ENCODE results near the gene TCF4. TPM values are rescaled to one million over a fixed set of nuclear protein-coding genes. Genes with fewer than 3 reads are reported as not detected.

The TCF4 gene
- total RNA-seq, 1 donor from 2014 or later = 77.3 TPM

GRCh38 chr18:55390898-55391297 is 197.1 kb downstream of the TCF4 start:
- Mint-ChIP-seq H3K36me3 (ENCODE audit: unreplicated experiment) (peaks cover 13% of the 10 kb centered on the region), H3K4me1 (ENCODE audit: unreplicated experiment) (no peaks in the 10 kb centered on the region), H3K4me3 (ENCODE audit: unreplicated experiment) (no peak overlapping the region), H3K27ac (ENCODE audit: unreplicated experiment) (no peak overlapping the region), H3K27me3 (ENCODE audit: unreplicated experiment) (no peaks in the 10 kb centered on the region), H3K9me3 (ENCODE audit: unreplicated experiment) (no peaks in the 10 kb centered on the region)
- no peak for DNase-seq (ENCODE audit: extremely low spot score, unreplicated experiment)
- TF ChIP-seq CTCF (IDR thresholded peaks at IDR 0.05) = no peak

- no peak overlapping the region for H3K27ac Mint-ChIP-seq (ENCODE audit: unreplicated experiment)
- peaks cover 9% of the 10 kb centered on the region for H3K9me3 Mint-ChIP-seq (ENCODE audit: unreplicated experiment)
- no peak for TF ChIP-seq CTCF (IDR thresholded peaks at IDR 0.05)
- no peak for DNase-seq (ENCODE audit: extremely low spot score, unreplicated experiment)
- H3K4me3 Mint-ChIP-seq (ENCODE audit: unreplicated experiment) = no peak overlapping the region
- no peaks in the 10 kb centered on the region for H3K27me3 Mint-ChIP-seq (ENCODE audit: unreplicated experiment)
- peaks cover 22% of the 10 kb centered on the region for H3K36me3 Mint-ChIP-seq (ENCODE audit: unreplicated experiment)
- no peaks in the 10 kb centered on the region for H3K4me1 Mint-ChIP-seq (ENCODE audit: unreplicated experiment)
These were observed 200.6 kb downstream of the TCF4 start for GRCh38 chr18:55387139-55387984.

- no peaks in the 10 kb centered on the region for H3K4me1 Mint-ChIP-seq (ENCODE audit: unreplicated experiment)
- H3K27me3 Mint-ChIP-seq (ENCODE audit: unreplicated experiment) = no peaks in the 10 kb centered on the region
- H3K4me3 Mint-ChIP-seq (ENCODE audit: unreplicated experiment) = no peak overlapping the region
- H3K36me3 Mint-ChIP-seq (ENCODE audit: unreplicated experiment) = peaks cover 28% of the 10 kb centered on the region
- H3K9me3 Mint-ChIP-seq (ENCODE audit: unreplicated experiment) = peaks cover 11% of the 10 kb centered on the region
- no peak for TF ChIP-seq CTCF (IDR thresholded peaks at IDR 0.05)
- DNase-seq (ENCODE audit: extremely low spot score, unreplicated experiment) = no peak
- H3K27ac Mint-ChIP-seq (ENCODE audit: unreplicated experiment) = no peak overlapping the region
These were observed 201.4 kb downstream of the TCF4 start for GRCh38 chr18:55386545-55386944.

- DNase-seq (ENCODE audit: extremely low spot score, unreplicated experiment) = no peak
- Mint-ChIP-seq H3K9me3 (ENCODE audit: unreplicated experiment) (peaks cover 12% of the 10 kb centered on the region), H3K4me1 (ENCODE audit: unreplicated experiment) (no peaks in the 10 kb centered on the region), H3K4me3 (ENCODE audit: unreplicated experiment) (no peak overlapping the region), H3K36me3 (ENCODE audit: unreplicated experiment) (peaks cover 28% of the 10 kb centered on the region), H3K27ac (ENCODE audit: unreplicated experiment) (no peak overlapping the region), H3K27me3 (ENCODE audit: unreplicated experiment) (no peaks in the 10 kb centered on the region)
- no peak for TF ChIP-seq CTCF (IDR thresholded peaks at IDR 0.05)
These were observed 202.2 kb downstream of the TCF4 start for GRCh38 chr18:55385770-55386169.

DNA sequence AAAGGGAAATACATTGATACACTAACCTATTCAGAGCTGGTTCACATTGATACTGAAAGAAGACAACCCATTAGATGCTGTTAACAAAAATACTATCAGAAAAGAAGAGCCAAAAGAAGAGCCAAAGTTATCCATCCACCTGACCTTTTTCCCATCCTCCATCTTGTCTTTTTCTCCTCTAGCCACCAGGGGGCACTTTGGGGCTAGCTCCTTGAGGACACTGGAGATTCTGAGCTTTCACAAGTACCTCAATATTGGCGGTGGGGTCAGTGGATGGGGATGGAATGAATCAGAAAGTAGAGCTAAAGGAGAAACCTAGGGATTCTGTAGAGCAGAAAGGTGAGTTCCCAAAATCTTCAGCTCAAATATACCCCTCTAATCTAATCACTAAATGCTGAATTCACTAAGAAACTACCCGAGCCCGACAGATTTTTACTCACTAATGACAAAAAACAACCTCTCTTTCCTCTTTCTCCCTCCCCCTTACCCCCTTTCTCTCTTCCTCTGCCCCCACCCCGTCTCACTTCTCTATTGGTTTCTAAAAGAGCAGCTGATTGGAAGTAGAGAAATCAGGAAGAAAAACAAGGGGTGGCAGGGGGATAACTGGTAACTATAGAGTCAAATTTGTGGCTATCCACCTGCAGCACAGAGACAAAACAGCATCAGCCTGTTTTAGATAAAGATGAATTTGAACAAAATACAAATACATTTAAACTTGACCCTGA is 203.3 kb downstream of the TCF4 start:
- H3K27ac Mint-ChIP-seq (ENCODE audit: unreplicated experiment) = no peak overlapping the region
- no peak overlapping the region for H3K4me3 Mint-ChIP-seq (ENCODE audit: unreplicated experiment)
- H3K9me3 Mint-ChIP-seq (ENCODE audit: unreplicated experiment) = peaks cover 12% of the 10 kb centered on the region
- H3K4me1 Mint-ChIP-seq (ENCODE audit: unreplicated experiment) = no peaks in the 10 kb centered on the region
- DNase-seq (ENCODE audit: extremely low spot score, unreplicated experiment) = no peak
- peak; percentile 63 for TF ChIP-seq CTCF (IDR thresholded peaks at IDR 0.05)
- no peaks in the 10 kb centered on the region for H3K27me3 Mint-ChIP-seq (ENCODE audit: unreplicated experiment)
- H3K36me3 Mint-ChIP-seq (ENCODE audit: unreplicated experiment) = peaks cover 27% of the 10 kb centered on the region

Measured in osteocyte (in vitro differentiated cells).